ENCODE results near the gene HPGDS. TPM values are rescaled to one million over a fixed set of nuclear protein-coding genes. Genes with fewer than 3 reads are reported as not detected.

HPGDS gene
- total RNA-seq, 1 experiment from 2014 or later = not detected

DNA sequence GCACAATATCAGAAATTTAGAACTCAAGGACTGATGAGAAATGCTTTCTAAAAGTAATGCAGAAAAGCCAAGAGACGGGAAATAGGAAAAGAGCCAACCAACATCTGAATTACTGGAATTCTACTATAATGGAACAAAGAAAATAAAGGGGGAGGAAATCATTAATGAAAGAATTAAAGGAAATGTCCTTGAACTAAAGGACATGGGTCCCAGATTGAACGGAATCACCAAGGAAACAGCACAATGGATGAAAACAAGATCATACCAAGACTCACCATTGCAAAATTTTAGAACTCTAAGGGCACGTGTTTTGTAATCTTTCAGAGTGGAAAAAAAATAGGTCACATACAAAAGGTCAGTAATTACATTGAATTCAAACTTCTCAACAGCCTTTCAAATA lies 35.9 kb downstream of the HPGDS start:
- ChIA-PET CTCF (no interaction called here), POLR2A (no interaction called here)
- Mint-ChIP-seq H3K4me3 (no peak overlapping the region), H3K27ac (peak overlapping the region; percentile 7; the same call in 1 of the 2 replicates), H3K27me3 (ENCODE audit: low read depth) (no peaks in the 10 kb centered on the region), H3K9me3 (peaks cover 4% of the 10 kb centered on the region), H3K36me3 (no peaks in the 10 kb centered on the region), H3K4me1 (peaks cover 7% of the 10 kb centered on the region)
- no peak for TF ChIP-seq TCF7 (CRISPR knock-in tag; IDR thresholded peaks at IDR 0.05; ENCODE audit: low read depth)
- TF ChIP-seq FOXP1 (CRISPR knock-in tag; IDR thresholded peaks at IDR 0.05; ENCODE audit: borderline replicate concordance) = no peak
- no peak for TF ChIP-seq TEAD4 (CRISPR knock-in tag; IDR thresholded peaks at IDR 0.05)
- no peak for TF ChIP-seq NR2C2 (CRISPR knock-in tag; IDR thresholded peaks at IDR 0.05)
- TF ChIP-seq ETV6 (CRISPR knock-in tag; IDR thresholded peaks at IDR 0.05) = no peak
- no peak for TF ChIP-seq PRDM15 (CRISPR knock-in tag; IDR thresholded peaks at IDR 0.05)
- TF ChIP-seq ZNF219 (CRISPR knock-in tag; IDR thresholded peaks at IDR 0.05; ENCODE audit: borderline replicate concordance) = no peak
- ATAC-seq = no peak
- no peak for DNase-seq (ENCODE audit: low spot score)

DNA sequence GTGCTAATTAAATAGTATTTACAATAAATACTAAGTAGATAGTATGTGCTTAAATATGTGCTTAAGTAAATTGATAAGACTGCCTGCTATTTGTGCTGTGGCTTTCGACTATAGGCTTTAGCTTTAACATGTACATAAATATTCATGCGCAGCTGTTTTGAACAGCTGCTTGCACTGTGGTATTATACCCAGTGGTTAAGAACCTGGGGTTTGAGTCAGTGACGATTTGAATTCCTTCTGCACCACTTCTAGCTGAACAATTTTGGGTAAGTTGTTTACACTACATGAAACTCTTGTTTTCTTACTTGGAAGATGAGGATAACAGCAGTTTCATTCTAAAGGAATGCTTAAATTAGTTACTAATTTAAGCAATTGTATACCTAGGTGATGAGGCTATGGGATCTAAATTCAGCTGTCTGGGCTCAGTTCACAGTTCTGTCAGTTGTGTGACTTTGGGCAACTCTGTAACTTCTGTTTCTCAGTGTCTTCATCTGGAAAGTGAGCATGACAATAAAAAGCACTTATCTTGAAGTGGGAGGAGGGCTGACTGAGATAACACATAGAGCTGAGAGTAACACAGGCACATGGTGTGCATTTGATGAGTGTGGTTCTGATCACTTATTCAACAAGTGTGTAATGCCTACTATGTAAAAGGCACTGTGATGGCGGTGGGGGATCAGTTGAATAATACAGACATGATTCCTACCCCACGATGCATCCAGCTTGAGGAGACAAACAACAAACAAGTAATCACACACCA lies 37.0 kb downstream of the HPGDS start:
- no peaks in the 10 kb centered on the region for H3K36me3 Mint-ChIP-seq
- no peak overlapping the region for H3K4me3 Mint-ChIP-seq
- no peaks in the 10 kb centered on the region for H3K27me3 Mint-ChIP-seq (ENCODE audit: low read depth)
- DNase-seq (ENCODE audit: low spot score) (no peak), ATAC-seq (no peak)
- TF ChIP-seq ZNF532 (CRISPR knock-in tag; IDR thresholded peaks at IDR 0.05; ENCODE audit: borderline replicate concordance) (no peak), FOXK1 (CRISPR knock-in tag; IDR thresholded peaks at IDR 0.05) (no peak), TP53 (CRISPR knock-in tag; IDR thresholded peaks at IDR 0.05) (no peak), ATF1 (CRISPR knock-in tag; IDR thresholded peaks at IDR 0.05) (no peak), NFYB (CRISPR knock-in tag; conservative IDR thresholded peaks at IDR 0.05; ENCODE audit: low read depth) (no peak), HMGXB4 (CRISPR knock-in tag; IDR thresholded peaks at IDR 0.05) (no peak), ZNF232 (CRISPR knock-in tag; IDR thresholded peaks at IDR 0.05) (no peak), NR1H2 (CRISPR knock-in tag; IDR thresholded peaks at IDR 0.05) (no peak), ETV6 (CRISPR knock-in tag; IDR thresholded peaks at IDR 0.05) (no peak)
- H3K9me3 Mint-ChIP-seq = peaks cover 3% of the 10 kb centered on the region; the same call in 1 of the 2 replicates
- POLR2A ChIA-PET = no interaction called here
- CTCF ChIA-PET = no interaction called here
- H3K27ac Mint-ChIP-seq = no peak overlapping the region
- H3K4me1 Mint-ChIP-seq = peaks cover 7% of the 10 kb centered on the region
